KMS-11 (cell line): ENCODE data around the gene UBE2Q1.

Experiments
- H2AFZ ChIP-seq: fragments of 200-600 bp; sonication (generic); 2 replicates; pipeline ENCODE4 v1.6.1; 2016; ENCODE audit warnings: antibody characterized with exemption, mixed run types, low read depth
- H3K27ac ChIP-seq: fragments of 200-600 bp; sonication (generic); 2 replicates; pipeline ENCODE4 v1.6.1; 2016; ENCODE audit warnings: mild to moderate bottlenecking, mixed run types
- H3K27me3 ChIP-seq: fragments of 200-600 bp; sonication (generic); 2 replicates; pipeline ENCODE4 v1.6.1; 2017; ENCODE audit warnings: mild to moderate bottlenecking, low read depth, mixed run types, moderate library complexity; ENCODE audit not compliant: insufficient read depth
- H3K36me3 ChIP-seq: fragments of 200-600 bp; sonication (generic); 2 replicates; pipeline ENCODE4 v1.6.1; 2017; ENCODE audit warnings: mild to moderate bottlenecking, mixed run types; ENCODE audit not compliant: insufficient read depth
- H3K4me1 ChIP-seq: fragments of 200-600 bp; sonication (generic); 2 replicates; pipeline ENCODE4 v1.6.1; 2016; ENCODE audit warnings: mild to moderate bottlenecking, low read depth, mixed run types; ENCODE audit not compliant: poor library complexity, severe bottlenecking
- H3K4me2 ChIP-seq: fragments of 200-600 bp; sonication (generic); 2 replicates; pipeline ENCODE4 v1.7.0; 2016; ENCODE audit warnings: mild to moderate bottlenecking, mixed run types
- H3K4me3 ChIP-seq: fragments of 200-600 bp; sonication (generic); IDR thresholded peaks from 2 replicates; pipeline ENCODE4 v1.6.1; 2017; ENCODE audit warnings: low read depth, low read length, mixed read lengths; ENCODE audit not compliant: insufficient read depth
- H3K79me2 ChIP-seq: fragments of 200-600 bp; sonication (generic); 2 replicates; pipeline ENCODE4 v1.6.1; 2016; ENCODE audit warnings: low read depth, mixed run types; ENCODE audit not compliant: insufficient read depth
- H3K9ac ChIP-seq: fragments of 200-600 bp; sonication (generic); 2 replicates; pipeline ENCODE4 v1.6.1; 2016; ENCODE audit warnings: mild to moderate bottlenecking, mixed run types
- H4K20me1 ChIP-seq: fragments of 200-600 bp; sonication (generic); 2 replicates; pipeline ENCODE4 v1.6.1; 2016; ENCODE audit warnings: mild to moderate bottlenecking, mixed run types; ENCODE audit not compliant: insufficient read depth
- CTCF ChIP-seq: fragments of 200-600 bp; sonication (generic); conservative IDR thresholded peaks from 2 replicates; pipeline ENCODE4 v1.6.1; 2017; ENCODE audit warnings: low read depth, mild to moderate bottlenecking, antibody characterized with exemption, low read length, moderate library complexity, mixed read lengths

The UBE2Q1 gene

GRCh38 chr1:154553056-154554030, 5.1 kb downstream of the UBE2Q1 start:
- no peak overlapping the region for H3K27ac ChIP-seq
- H3K9ac ChIP-seq, result no peak overlapping the region
- peaks cover 29% of the 10 kb centered on the region for H3K79me2 ChIP-seq
- H3K4me2 ChIP-seq, result no peak overlapping the region
- H2AFZ ChIP-seq, result no peak overlapping the region
- peaks cover 65% of the 10 kb centered on the region for H3K4me1 ChIP-seq
- no peaks in the 10 kb centered on the region for H3K27me3 ChIP-seq
- peaks cover 45% of the 10 kb centered on the region for H3K36me3 ChIP-seq
- H3K4me3 ChIP-seq, result no peak overlapping the region
- H4K20me1 ChIP-seq, result no peaks in the 10 kb centered on the region
- TF ChIP-seq CTCF, result 0 out of 2 replicates have a peak, but pooled peaks have one; percentile 11

- peak overlapping the region; percentile 27; the same call in 1 of the 2 replicates for H3K4me2 ChIP-seq
- no peak overlapping the region for H3K4me3 ChIP-seq
- no peaks in the 10 kb centered on the region for H3K27me3 ChIP-seq
- H4K20me1 ChIP-seq, result no peaks in the 10 kb centered on the region
- H3K36me3 ChIP-seq, result peaks cover 45% of the 10 kb centered on the region
- H3K4me1 ChIP-seq, result peaks cover 61% of the 10 kb centered on the region
- no peak overlapping the region for H3K27ac ChIP-seq
- no peak overlapping the region for H2AFZ ChIP-seq
- H3K79me2 ChIP-seq, result peaks cover 18% of the 10 kb centered on the region
- no peak overlapping the region for H3K9ac ChIP-seq
- no peak for TF ChIP-seq CTCF
Measured at GRCh38 chr1:154552036-154552435, 6.4 kb downstream of the UBE2Q1 start.

- no peak overlapping the region for H3K4me3 ChIP-seq
- H3K4me2 ChIP-seq, result peak overlapping the region; percentile 27; the same call in 1 of the 2 replicates
- peaks cover 45% of the 10 kb centered on the region for H3K36me3 ChIP-seq
- H3K27ac ChIP-seq, result no peak overlapping the region
- no peak for TF ChIP-seq CTCF
- no peaks in the 10 kb centered on the region for H3K27me3 ChIP-seq
- H2AFZ ChIP-seq, result no peak overlapping the region
- H4K20me1 ChIP-seq, result no peaks in the 10 kb centered on the region
- H3K4me1 ChIP-seq, result peaks cover 55% of the 10 kb centered on the region
- peaks cover 12% of the 10 kb centered on the region for H3K79me2 ChIP-seq
- H3K9ac ChIP-seq, result no peak overlapping the region; the same call in 1 of the 2 replicates
Measured at GRCh38 chr1:154551474-154551873, 7.0 kb downstream of the UBE2Q1 start.

GRCh38 chr1:154550657-154551056, 7.8 kb downstream of the UBE2Q1 start:
- no peak overlapping the region for H2AFZ ChIP-seq
- H3K4me1 ChIP-seq, result peaks cover 50% of the 10 kb centered on the region
- H3K4me3 ChIP-seq, result peak overlapping the region; percentile 55
- no peaks in the 10 kb centered on the region for H3K27me3 ChIP-seq
- H3K79me2 ChIP-seq, result peaks cover 4% of the 10 kb centered on the region; the same call in 1 of the 2 replicates
- H4K20me1 ChIP-seq, result no peaks in the 10 kb centered on the region
- peak overlapping the region; percentile 27; the same call in 1 of the 2 replicates for H3K4me2 ChIP-seq
- peaks cover 45% of the 10 kb centered on the region for H3K36me3 ChIP-seq
- no peak overlapping the region for H3K27ac ChIP-seq
- no peak overlapping the region for H3K9ac ChIP-seq
- TF ChIP-seq CTCF, result no peak
